Upper lobe of left lung (tissue), 6 donors: Measurements from ENCODE around the gene F2R. TPM values are rescaled to one million over a fixed set of nuclear protein-coding genes. Genes with fewer than 3 reads are reported as not detected.

Source experiments
- ATAC-seq, 2 donors: fragments of 200-7000 bp; cut with Tn5 transposase; one replicate each; pipeline ENCODE4 v1.9.1; 2022; ENCODE audit warnings: mild to moderate bottlenecking in 2 of 2, moderate library complexity in 2 of 2; ENCODE audit not compliant: low FRiP score in 2 of 2
- DNase-seq, 2 donors: peaks; one replicate each; pipeline ENCODE4 v3.0.0-alpha.2; 2019 to 2020
- H3K27ac ChIP-seq, 4 donors: fragments of 200-600 bp; sonication (generic); one replicate each; pipeline ENCODE4 v1.5.1; 2016 to 2019
- H3K27me3 ChIP-seq, 4 donors: fragments of 200-600 bp; sonication (generic); one replicate each; pipeline ENCODE4 v1.5.1; 2017 to 2019
- H3K36me3 ChIP-seq, 4 donors: fragments of 200-600 bp; sonication (generic); one replicate each; pipeline ENCODE4 v1.5.1; 2016 to 2019
- H3K4me1 ChIP-seq, 4 donors: fragments of 200-600 bp; sonication (generic); one replicate each; pipeline ENCODE4 v1.5.1; 2018 to 2019
- H3K4me3 ChIP-seq, 4 donors: fragments of 200-600 bp; sonication (generic); one replicate each; pipeline ENCODE4 v1.5.1; 2017 to 2019; ENCODE audit warnings: mild to moderate bottlenecking in 2 of 4, moderate library complexity in 1 of 4
- H3K9me3 ChIP-seq, 4 donors: fragments of 200-600 bp; sonication (generic); one replicate each; pipeline ENCODE4 v1.5.1; 2018 to 2019
- EP300 ChIP-seq, 4 donors: sonication (generic); formaldehyde crosslinking; IDR thresholded peaks; one replicate each; pipeline ENCODE4 v1.5.1; 2017; ENCODE audit warnings: antibody characterized with exemption in 4 of 4, control low read depth in 2 of 4
- POLR2A ChIP-seq, 4 donors: fragments of 450-650 bp; IDR thresholded peaks; one replicate each; pipeline ENCODE4 v1.5.1; 2016 to 2017; ENCODE audit warnings: antibody characterized with exemption in 4 of 4, mild to moderate bottlenecking in 2 of 4
- POLR2AphosphoS5 ChIP-seq, 2 donors: sonication (generic); formaldehyde crosslinking; IDR thresholded peaks; one replicate each; pipeline ENCODE4 v1.5.1; 2017; ENCODE audit warnings: antibody characterized with exemption in 2 of 2
- WGBS, 2 donors: methylation state at CpG; one replicate each; pipeline ENCODE4 v1.1.5; 2017 to 2018; 5-methylcytosine and 5-hydroxymethylcytosine counted together
- total RNA-seq, 6 donors: library from RNA; depleted of rRNA in 4 of 6; stranded (reverse); fragments of >200 nt in 4 of 6; gene quantifications; one replicate each; pipeline versions ENCODE4 v1.1.0 to v1.2.1, GENCODE V29; 2016 to 2021
- TF ChIP-seq, protein P1 (sequence below), 6 experiments: fragments of 450-650 bp in 4 of 6; fragments of 200-600 bp in 2 of 6; sonication (generic) in 2 of 6; IDR thresholded peaks; one replicate each; pipeline ENCODE4 v1.5.1; 2016 to 2019; ENCODE audit warnings: antibody characterized with exemption in 6 of 6
- donor health status: DM: no; HTN: no; CAD: no; lungs with moderate emphysema.
- donor health status: DM: no; HTN: yes; CAD: no; lungs with severe emphysema.

Gene F2R
- total RNA-seq, 6 donors from 2014 or later, result 11.5 to 34.2 (median 20.1) TPM

DNA sequence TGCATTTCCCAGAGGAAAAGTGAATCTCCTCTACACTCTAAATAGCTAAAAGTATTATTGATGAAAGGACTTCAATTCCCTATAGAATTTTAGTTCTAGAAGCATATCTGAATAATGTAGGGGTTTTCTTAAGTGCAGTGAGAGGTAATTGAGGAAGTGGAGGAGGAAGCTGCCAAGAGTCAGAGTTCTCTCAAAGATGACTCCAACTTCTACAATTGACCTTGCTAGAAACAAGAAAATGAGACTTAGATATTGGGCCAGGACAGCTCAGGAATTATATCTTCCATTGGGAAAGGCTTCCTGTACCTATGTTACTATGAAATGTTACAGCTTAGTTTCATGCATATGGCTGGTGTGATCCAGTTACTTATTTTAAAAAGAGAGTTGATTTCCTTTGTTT is 10.4 kb upstream of the F2R start:
- Histone ChIP-seq H3K36me3 (peaks cover 0 to 6% (median 3%) of the 10 kb centered on the region in 4 donors), H3K4me1 (no peaks in the 10 kb centered on the region), H3K27ac (no peak overlapping the region), H3K9me3 (no peaks in the 10 kb centered on the region), H3K27me3 (no peaks in the 10 kb centered on the region), H3K4me3 (no peak overlapping the region)
- no peak for ATAC-seq
- TF ChIP-seq POLR2AphosphoS5 (IDR thresholded peaks at IDR 0.05), result no peak
- no peak for TF ChIP-seq POLR2A (IDR thresholded peaks at IDR 0.05)
- TF ChIP-seq, protein P1, sequence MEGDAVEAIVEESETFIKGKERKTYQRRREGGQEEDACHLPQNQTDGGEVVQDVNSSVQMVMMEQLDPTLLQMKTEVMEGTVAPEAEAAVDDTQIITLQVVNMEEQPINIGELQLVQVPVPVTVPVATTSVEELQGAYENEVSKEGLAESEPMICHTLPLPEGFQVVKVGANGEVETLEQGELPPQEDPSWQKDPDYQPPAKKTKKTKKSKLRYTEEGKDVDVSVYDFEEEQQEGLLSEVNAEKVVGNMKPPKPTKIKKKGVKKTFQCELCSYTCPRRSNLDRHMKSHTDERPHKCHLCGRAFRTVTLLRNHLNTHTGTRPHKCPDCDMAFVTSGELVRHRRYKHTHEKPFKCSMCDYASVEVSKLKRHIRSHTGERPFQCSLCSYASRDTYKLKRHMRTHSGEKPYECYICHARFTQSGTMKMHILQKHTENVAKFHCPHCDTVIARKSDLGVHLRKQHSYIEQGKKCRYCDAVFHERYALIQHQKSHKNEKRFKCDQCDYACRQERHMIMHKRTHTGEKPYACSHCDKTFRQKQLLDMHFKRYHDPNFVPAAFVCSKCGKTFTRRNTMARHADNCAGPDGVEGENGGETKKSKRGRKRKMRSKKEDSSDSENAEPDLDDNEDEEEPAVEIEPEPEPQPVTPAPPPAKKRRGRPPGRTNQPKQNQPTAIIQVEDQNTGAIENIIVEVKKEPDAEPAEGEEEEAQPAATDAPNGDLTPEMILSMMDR (IDR thresholded peaks at IDR 0.05), result no peak
- no peak for TF ChIP-seq EP300 (IDR thresholded peaks at IDR 0.05)
- no peak for DNase-seq

DNA sequence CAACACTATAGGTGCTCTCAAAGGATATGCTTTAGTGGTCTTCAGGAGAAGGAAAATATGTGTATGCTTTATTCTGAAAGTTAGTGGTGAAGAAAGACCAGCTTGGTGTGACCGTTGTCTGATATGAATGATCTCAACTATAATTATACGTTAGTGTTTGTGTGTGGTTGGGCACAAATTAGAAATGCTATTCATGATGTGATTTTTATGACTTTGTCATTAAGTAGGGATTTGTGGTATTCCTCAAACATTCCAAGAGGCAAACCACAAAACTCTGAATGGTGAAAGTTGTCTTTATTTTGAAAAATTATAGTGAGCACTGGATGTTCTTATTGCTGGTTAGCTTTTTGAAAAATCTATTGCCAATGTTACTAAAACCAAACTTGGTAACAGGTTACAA is 6.2 kb upstream of the F2R start:
- peak in 1 of 2 donors; percentile 19 for ATAC-seq
- Histone ChIP-seq H3K9me3 (no peaks in the 10 kb centered on the region), H3K36me3 (no peaks in the 10 kb centered on the region), H3K27ac (no peak overlapping the region), H3K4me1 (peaks cover 1 to 3% (median 2%) of the 10 kb centered on the region in 4 donors), H3K27me3 (peaks cover 0 to 3% (median 0%) of the 10 kb centered on the region in 4 donors), H3K4me3 (no peak overlapping the region)
- no peak for DNase-seq
- WGBS, 2 donors, result 81 to 86% methylated on average over 2 of the region's 2 CpGs
- TF ChIP-seq EP300 (IDR thresholded peaks at IDR 0.05), result no peak
- TF ChIP-seq POLR2AphosphoS5 (IDR thresholded peaks at IDR 0.05), result no peak
- TF ChIP-seq, protein P1 (IDR thresholded peaks at IDR 0.05), result no peak
- TF ChIP-seq POLR2A (IDR thresholded peaks at IDR 0.05), result no peak

DNA sequence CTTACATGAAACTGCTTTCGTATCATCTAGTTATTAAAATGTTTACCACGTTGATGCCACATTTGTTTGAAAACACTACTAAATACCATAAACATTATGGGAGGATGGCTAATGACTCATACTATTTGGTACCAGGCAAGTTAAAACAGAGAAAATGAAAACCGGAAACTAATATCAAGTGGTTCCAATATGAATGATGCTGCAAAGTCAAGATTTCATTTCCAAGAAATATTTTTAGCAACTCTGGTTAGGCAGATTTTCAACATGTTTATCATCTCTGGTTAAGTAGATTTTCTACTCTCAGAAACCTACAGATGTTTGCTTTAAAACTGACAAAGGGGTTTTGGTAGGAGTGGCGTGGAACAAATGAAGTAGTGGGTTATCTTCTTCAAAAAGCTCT is 4.9 kb upstream of the F2R start:
- no peak for DNase-seq
- Histone ChIP-seq H3K9me3 (no peaks in the 10 kb centered on the region), H3K36me3 (no peaks in the 10 kb centered on the region), H3K27ac (no peak overlapping the region), H3K4me3 (no peak overlapping the region), H3K4me1 (peaks cover 7 to 14% (median 12%) of the 10 kb centered on the region in 4 donors), H3K27me3 (peaks cover 0 to 8% (median 2%) of the 10 kb centered on the region in 4 donors)
- TF ChIP-seq, protein P1 (IDR thresholded peaks at IDR 0.05), result no peak
- ATAC-seq, result no peak
- WGBS, 2 donors, result 74% methylated on average over 4 of the region's 4 CpGs

DNA sequence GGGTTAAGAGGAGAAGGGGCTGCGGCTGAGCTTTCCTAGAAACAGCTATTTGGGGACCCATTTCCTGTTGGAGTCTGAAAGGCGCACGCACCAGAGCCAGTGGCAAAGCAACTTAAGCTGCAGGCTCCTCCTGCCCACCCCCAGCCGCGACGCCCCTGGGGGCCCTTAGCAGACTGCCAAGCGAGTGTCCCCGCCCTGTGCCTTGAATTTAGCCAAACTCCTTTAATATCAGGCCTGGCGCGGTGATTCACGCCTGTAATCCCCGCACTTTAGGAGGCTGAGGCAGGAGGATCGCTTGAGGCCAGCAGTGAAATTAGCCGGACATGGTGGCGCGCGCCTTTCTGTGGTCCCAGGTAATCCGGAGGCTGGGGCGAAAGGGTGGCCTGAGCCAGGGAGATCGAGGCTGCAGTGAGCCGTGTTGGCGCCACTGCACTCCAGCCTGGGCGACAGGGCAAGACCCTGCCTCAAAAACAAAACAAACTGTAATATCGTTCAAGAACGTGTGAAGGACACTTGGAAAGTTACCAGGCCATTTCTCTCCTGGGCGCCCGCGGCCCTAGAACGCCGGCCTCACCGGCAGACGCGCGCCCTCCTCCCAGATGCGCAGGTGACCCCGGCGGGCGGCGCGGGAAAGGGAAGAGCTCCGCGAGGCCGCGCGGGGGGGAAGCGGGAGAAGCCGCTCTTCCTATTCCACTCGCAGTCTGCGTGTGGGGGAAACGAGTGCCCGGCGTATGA is 1.0 kb upstream of the F2R start:
- H3K9me3 ChIP-seq, result no peaks in the 10 kb centered on the region
- H3K27me3 ChIP-seq, result peaks cover 0 to 17% (median 2%) of the 10 kb centered on the region in 4 donors
- H3K27ac ChIP-seq, result peak overlapping the region in 3 of 4 donors; percentile 73 to 80 (median 78)
- H3K36me3 ChIP-seq, result no peaks in the 10 kb centered on the region
- peak overlapping the region in 3 of 4 donors; percentile 58 to 87 (median 75) for H3K4me3 ChIP-seq
- ATAC-seq (peak; percentile 49 to 62), DNase-seq (peak; percentile 38 to 85)
- TF ChIP-seq POLR2AphosphoS5 (IDR thresholded peaks at IDR 0.05) (no peak), POLR2A (IDR thresholded peaks at IDR 0.05) (no peak), EP300 (IDR thresholded peaks at IDR 0.05) (no peak)
- TF ChIP-seq, protein P1 (IDR thresholded peaks at IDR 0.05), result no peak
- 14 to 18% methylated on average over 27 to 50 of the region's 52 CpGs for WGBS, 2 donors
- H3K4me1 ChIP-seq, result peaks cover 10 to 32% (median 20%) of the 10 kb centered on the region in 4 donors

DNA sequence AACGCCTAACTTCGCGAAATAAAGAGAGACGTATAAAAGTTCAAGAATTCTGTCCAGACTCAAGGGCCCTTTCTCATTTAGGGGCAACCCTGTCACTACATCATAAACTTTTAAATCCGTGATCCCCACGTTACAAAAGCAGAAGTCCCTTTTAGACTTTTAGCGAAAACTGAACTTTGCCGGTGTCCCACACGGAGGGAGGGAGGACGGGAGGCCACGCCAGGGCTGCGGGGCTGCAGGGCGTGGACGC is 515 bp upstream of the F2R start:
- no peak for ATAC-seq
- WGBS, 2 donors, result 0 to 1% methylated on average over 11 to 14 of the region's 14 CpGs
- Histone ChIP-seq H3K27ac (peak overlapping the region; percentile 63 to 80 (median 76)), H3K4me3 (peak overlapping the region; percentile 53 to 87 (median 66)), H3K4me1 (peaks cover 10 to 32% (median 20%) of the 10 kb centered on the region in 4 donors), H3K9me3 (no peaks in the 10 kb centered on the region), H3K36me3 (no peaks in the 10 kb centered on the region), H3K27me3 (peaks cover 0 to 17% (median 2%) of the 10 kb centered on the region in 4 donors)
- TF ChIP-seq POLR2AphosphoS5 (IDR thresholded peaks at IDR 0.05), result no peak
- no peak for TF ChIP-seq POLR2A (IDR thresholded peaks at IDR 0.05)
- TF ChIP-seq, protein P1 (IDR thresholded peaks at IDR 0.05), result no peak
- TF ChIP-seq EP300 (IDR thresholded peaks at IDR 0.05), result no peak
- DNase-seq, result no peak
